Measurements from ENCODE around the gene PNPLA2. TPM values are rescaled to one million over a fixed set of nuclear protein-coding genes. Genes with fewer than 3 reads are reported as not detected.

PNPLA2 gene
- total and polyA plus RNA-seq, 10 of the 15 experiments (the other 5 are each of a cell fraction or from before 2014, with no cell fraction given), result 0.19 to 34.0 (median 8.1) TPM

- DNase-seq (ENCODE audit: low read depth, low spot score) (no peak), ATAC-seq (no peak), FAIRE-seq (no peak)
- in situ Hi-C loops (cut with MboI) (loop anchor here (10.0 kb wide), 2 partner anchors 209 to 1009 kb away; partner anchors contain the start of gene LSP1), intact Hi-C loops (cut with micrococcal nuclease; ENCODE audit: unreplicated experiment) (no loop called here)
- BruUV-seq (replicated peaks), result no TSS peak
- WGBS (ENCODE audit: insufficient coverage, insufficient replicate concordance, low lambda C conversion rate, missing lambda C conversion rate), result 18% methylated on average over 8 of the region's 8 CpGs
- peaks cover 13% of the 10 kb centered on the region for H3K79me2 ChIP-seq (ENCODE audit: control insufficient read depth, insufficient read depth, low read length)
- TF ChIP-seq DPF2 (IDR thresholded peaks at IDR 0.05), result no peak
- TF ChIP-seq HDAC2 (IDR thresholded peaks at IDR 0.05), result no peak
- no peak for TF ChIP-seq SRF (IDR thresholded peaks at IDR 0.05; ENCODE audit: low read depth in 2 of 2, low read length in 2 of 2)
- no peak for TF ChIP-seq POLR2AphosphoS2 (IDR thresholded peaks at IDR 0.05; ENCODE audit: low read depth, low read length)
- TF ChIP-seq MEF2B (IDR thresholded peaks at IDR 0.05; ENCODE audit: partially characterized antibody, poor library complexity, severe bottlenecking), result no peak
- TF ChIP-seq IKZF1 (conservative IDR thresholded peaks at IDR 0.05), result no peak
- TF ChIP-seq BCLAF1 (IDR thresholded peaks at IDR 0.05), result no peak
- no peak for TF ChIP-seq KLF5 (IDR thresholded peaks at IDR 0.05; ENCODE audit: partially characterized antibody)
- no peak for TF ChIP-seq NR2F1 (conservative IDR thresholded peaks at IDR 0.05)
- no peak for TF ChIP-seq ASH2L (IDR thresholded peaks at IDR 0.05; ENCODE audit: borderline replicate concordance, low read depth)
- TF ChIP-seq SUZ12 (IDR thresholded peaks at IDR 0.05; ENCODE audit: unreplicated experiment), result no peak
- no peak for TF ChIP-seq HCFC1 (IDR thresholded peaks at IDR 0.05; ENCODE audit: low read length)
- TF ChIP-seq CEBPB (IDR thresholded peaks at IDR 0.05; ENCODE audit: borderline replicate concordance in 1 of 2, low read depth in 2 of 2, low read length in 2 of 2), result no peak
- no peak for TF ChIP-seq BHLHE40 (IDR thresholded peaks at IDR 0.05; ENCODE audit: borderline replicate concordance in 1 of 2, low read depth in 2 of 2, low read length in 1 of 2)
- no peak for TF ChIP-seq IKZF2 (IDR thresholded peaks at IDR 0.05)
- TF ChIP-seq POLR2A (IDR thresholded peaks at IDR 0.05; ENCODE audit: low read depth, low read length), result no peak
- no peak for TF ChIP-seq FOXM1 (IDR thresholded peaks at IDR 0.05; ENCODE audit: low read depth, low read length)
- no peak for TF ChIP-seq SMAD5 (IDR thresholded peaks at IDR 0.05; ENCODE audit: low read depth)
- TF ChIP-seq NFXL1 (IDR thresholded peaks at IDR 0.05; ENCODE audit: borderline replicate concordance), result no peak
- TF ChIP-seq CEBPZ (IDR thresholded peaks at IDR 0.05; ENCODE audit: low read depth, low read length), result no peak
- H3K9ac ChIP-seq (ENCODE audit: control insufficient read depth, insufficient read depth, low read length), result no peak overlapping the region
- H3K9me3 ChIP-seq (replicated peaks; ENCODE audit: control insufficient read depth, insufficient read depth, low read length), result no peaks in the 10 kb centered on the region
- ChIA-PET CTCF (interaction anchor here (1.6 to 3.4 kb wide), 2 partner anchors 79 to 205 kb away, joined by 3 to 23 read pairs; no protein-coding TSS in a partner anchor), RAD21 (ENCODE audit: unreplicated experiment) (interaction anchor here (1.2 to 1.4 kb wide), 3 partner anchors 12 to 205 kb away, joined by 3 read pairs; partner anchors contain the start of gene CD151), POLR2A (interaction anchor here (0.5 to 1.2 kb wide), 3 partner anchors 8 to 1105 kb away, joined by 3 to 7 read pairs (median 4); no protein-coding TSS in a partner anchor), SMC1A (ENCODE audit: uncharacterized antibody, unreplicated experiment) (no interaction called here)
- H2AFZ ChIP-seq (ENCODE audit: control insufficient read depth, low read depth, low read length), result no peak overlapping the region
- no peak overlapping the region for H3K4me2 ChIP-seq (ENCODE audit: control insufficient read depth, insufficient read depth)
- no peaks in the 10 kb centered on the region for H3K36me3 ChIP-seq (ENCODE audit: control insufficient read depth in 2 of 2, insufficient read depth in 2 of 2, low read length in 1 of 2)
- no peak overlapping the region for H3K27ac ChIP-seq (ENCODE audit: control insufficient read depth, insufficient read depth)
- H3K27me3 ChIP-seq (replicated peaks in 1 of 2; ENCODE audit: control insufficient read depth in 2 of 2, insufficient read depth in 2 of 2, low read length in 1 of 2), result no peaks in the 10 kb centered on the region; a peak in 1 of 4 replicates
- no peaks in the 10 kb centered on the region; the same call in 1 of the 2 replicates for H4K20me1 ChIP-seq (ENCODE audit: control insufficient read depth, insufficient read depth)
- no peak overlapping the region for H3K4me3 ChIP-seq
- H3K4me1 ChIP-seq (ENCODE audit: control insufficient read depth, insufficient read depth, low read length), result peaks cover 11% of the 10 kb centered on the region
Observed at GRCh38 chr11:845872-846495, 27.3 kb downstream of the PNPLA2 start.

All from GM12878 (cell line).